ENCODE measurements around the gene KMT5B.

- TF ChIP-seq, protein P1, sequence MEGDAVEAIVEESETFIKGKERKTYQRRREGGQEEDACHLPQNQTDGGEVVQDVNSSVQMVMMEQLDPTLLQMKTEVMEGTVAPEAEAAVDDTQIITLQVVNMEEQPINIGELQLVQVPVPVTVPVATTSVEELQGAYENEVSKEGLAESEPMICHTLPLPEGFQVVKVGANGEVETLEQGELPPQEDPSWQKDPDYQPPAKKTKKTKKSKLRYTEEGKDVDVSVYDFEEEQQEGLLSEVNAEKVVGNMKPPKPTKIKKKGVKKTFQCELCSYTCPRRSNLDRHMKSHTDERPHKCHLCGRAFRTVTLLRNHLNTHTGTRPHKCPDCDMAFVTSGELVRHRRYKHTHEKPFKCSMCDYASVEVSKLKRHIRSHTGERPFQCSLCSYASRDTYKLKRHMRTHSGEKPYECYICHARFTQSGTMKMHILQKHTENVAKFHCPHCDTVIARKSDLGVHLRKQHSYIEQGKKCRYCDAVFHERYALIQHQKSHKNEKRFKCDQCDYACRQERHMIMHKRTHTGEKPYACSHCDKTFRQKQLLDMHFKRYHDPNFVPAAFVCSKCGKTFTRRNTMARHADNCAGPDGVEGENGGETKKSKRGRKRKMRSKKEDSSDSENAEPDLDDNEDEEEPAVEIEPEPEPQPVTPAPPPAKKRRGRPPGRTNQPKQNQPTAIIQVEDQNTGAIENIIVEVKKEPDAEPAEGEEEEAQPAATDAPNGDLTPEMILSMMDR (IDR thresholded peaks at IDR 0.05): no peak
- no peak for TF ChIP-seq ZFX (IDR thresholded peaks at IDR 0.05; ENCODE audit: borderline replicate concordance)
These were observed 13.7 kb downstream of the KMT5B start for GRCh38 chr11:68199295-68199987.

All from 22Rv1 (cell line).